C1 segment of cervical spinal cord (tissue), 14 donors: Measurements from ENCODE around the gene TOGARAM2.
"Not testable (repeated sequence)": the region's sequence is repeated elsewhere in the genome, so short reads cannot be mapped to it uniquely, and the experiment has no call there.

Experiments
- DNase-seq, 14 donors: peaks; one replicate each; lab custom pipeline; 2025; lab: John Stamatoyannopoulos, UW

Gene TOGARAM2

GRCh38 chr2:28977176-28977875 is 3.8 kb upstream of the TOGARAM2 start:
- DNase-seq, result no peak

- not testable (repeated sequence) for DNase-seq
Measured at GRCh38 chr2:28978001-28978400, 3.1 kb upstream of the TOGARAM2 start.

- DNase-seq, result no peak
Measured at GRCh38 chr2:28978606-28979005, 2.5 kb upstream of the TOGARAM2 start.

- no peak for DNase-seq
Measured at GRCh38 chr2:28979041-28979440, 2.1 kb upstream of the TOGARAM2 start.

- DNase-seq, result no peak
Measured at GRCh38 chr2:28979576-28980366, 1.3 kb upstream of the TOGARAM2 start.

GRCh38 chr2:28980368-28981015 is 606 bp upstream of the TOGARAM2 start:
- peak in 3 of 14 donors; percentile 9 to 30 (median 20) for DNase-seq

GRCh38 chr2:28981620-28982376 is 700 bp downstream of the TOGARAM2 start:
- no peak for DNase-seq

GRCh38 chr2:28982381-28982950 is 1.4 kb downstream of the TOGARAM2 start:
- DNase-seq, result no peak

GRCh38 chr2:28986429-28986828 is 5.3 kb downstream of the TOGARAM2 start:
- no peak for DNase-seq

GRCh38 chr2:28989973-28990372 is 8.9 kb downstream of the TOGARAM2 start:
- DNase-seq, result no peak

GRCh38 chr2:28990445-28990844 is 9.3 kb downstream of the TOGARAM2 start:
- no peak for DNase-seq

GRCh38 chr2:28991021-28991420 is 9.9 kb downstream of the TOGARAM2 start:
- DNase-seq, result peak in 2 of 14 donors; percentile 26 to 45

GRCh38 chr2:28991460-28991859 is 10.4 kb downstream of the TOGARAM2 start:
- no peak for DNase-seq

GRCh38 chr2:28993206-28993960 is 12.3 kb downstream of the TOGARAM2 start:
- no peak for DNase-seq

- DNase-seq, result no peak
Measured at GRCh38 chr2:28994074-28994473, 13.0 kb downstream of the TOGARAM2 start.

- DNase-seq, result no peak
Measured at GRCh38 chr2:28994679-28995078, 13.6 kb downstream of the TOGARAM2 start.

GRCh38 chr2:28995765-28996750 is 15.0 kb downstream of the TOGARAM2 start:
- DNase-seq, result no peak

- DNase-seq, result peak in 4 of 14 donors; percentile 21 to 72 (median 26)
Measured at GRCh38 chr2:28997237-28997846, 16.2 kb downstream of the TOGARAM2 start.
